HL-60 (cell line): ENCODE data around the gene RELN.

Source experiments
- DNase-seq, 2 experiments: peaks; one replicate each; pipeline ENCODE4 v3.0.0-alpha.2; 2010 to 2020; ENCODE audit warnings: low read depth in 1 of 2, low spot score in 1 of 2
- H3K27ac ChIP-seq: fragments of 250-450 bp; sonication (Bioruptor Pico); replicated peaks from 2 replicates; pipeline ENCODE4 v1.5.1; 2020; ENCODE audit warnings: mild to moderate bottlenecking, moderate library complexity
- H3K27me3 ChIP-seq: fragments of 250-450 bp; sonication (Bioruptor Pico); 2 replicates; pipeline ENCODE4 v1.5.1; 2021; ENCODE audit warnings: mild to moderate bottlenecking, moderate library complexity; ENCODE audit not compliant: insufficient read depth, poor library complexity, severe bottlenecking
- H3K4me3 ChIP-seq: replicated peaks from 2 replicates; pipeline ENCODE4 v1.5.1; 2011; ENCODE audit warnings: mild to moderate bottlenecking, control low read depth, low read length; ENCODE audit not compliant: insufficient read depth
- CTCF ChIP-seq: IDR thresholded peaks from one replicate; pipeline ENCODE4 v1.5.1; 2011; ENCODE audit warnings: low read length, control low read depth, inconsistent platforms; ENCODE audit not compliant: insufficient read depth
- GABPA ChIP-seq: IDR thresholded peaks from 2 replicates; pipeline ENCODE4 v1.6.1; 2012; ENCODE audit warnings: low read depth
- POLR2AphosphoS5 ChIP-seq: IDR thresholded peaks from 2 replicates; pipeline ENCODE4 v1.6.1; 2012; ENCODE audit warnings: low read depth
- REST ChIP-seq: IDR thresholded peaks from 2 replicates; pipeline ENCODE4 v1.6.1; 2012; ENCODE audit warnings: low read depth; ENCODE audit not compliant: insufficient replicate concordance
- SPI1 ChIP-seq: IDR thresholded peaks from 2 replicates; pipeline ENCODE4 v1.6.1; 2012; ENCODE audit warnings: low read depth, mild to moderate bottlenecking, borderline replicate concordance

Gene RELN

GRCh38 chr7:103809229-103809994 lies 180.0 kb downstream of the RELN start:
- H3K27ac ChIP-seq: no peak overlapping the region
- DNase-seq: no peak
- H3K4me3 ChIP-seq: no peak overlapping the region
- no peak for TF ChIP-seq SPI1
- TF ChIP-seq REST: no peak
- no peak for TF ChIP-seq GABPA
- TF ChIP-seq CTCF: no peak
- TF ChIP-seq POLR2AphosphoS5: no peak
- H3K27me3 ChIP-seq: no peaks in the 10 kb centered on the region

GRCh38 chr7:103805346-103805745 lies 184.1 kb downstream of the RELN start:
- DNase-seq: no peak
- TF ChIP-seq POLR2AphosphoS5: no peak
- TF ChIP-seq CTCF: no peak
- no peak for TF ChIP-seq REST
- TF ChIP-seq GABPA: no peak
- TF ChIP-seq SPI1: no peak
- H3K27ac ChIP-seq: no peak overlapping the region
- H3K27me3 ChIP-seq: no peaks in the 10 kb centered on the region
- H3K4me3 ChIP-seq: no peak overlapping the region

- H3K27ac ChIP-seq: no peak overlapping the region
- TF ChIP-seq SPI1 (no peak), POLR2AphosphoS5 (no peak), REST (no peak), CTCF (no peak), GABPA (no peak)
- DNase-seq: no peak
- H3K27me3 ChIP-seq: no peaks in the 10 kb centered on the region
- no peak overlapping the region for H3K4me3 ChIP-seq
Observed at GRCh38 chr7:103803631-103804030, 185.8 kb downstream of the RELN start.
